Measurements from ENCODE around the gene GATAD2A.
A peak's percentile ranks its signal among the peaks of the same experiment; 100 is the strongest.

The GATAD2A gene

DNA sequence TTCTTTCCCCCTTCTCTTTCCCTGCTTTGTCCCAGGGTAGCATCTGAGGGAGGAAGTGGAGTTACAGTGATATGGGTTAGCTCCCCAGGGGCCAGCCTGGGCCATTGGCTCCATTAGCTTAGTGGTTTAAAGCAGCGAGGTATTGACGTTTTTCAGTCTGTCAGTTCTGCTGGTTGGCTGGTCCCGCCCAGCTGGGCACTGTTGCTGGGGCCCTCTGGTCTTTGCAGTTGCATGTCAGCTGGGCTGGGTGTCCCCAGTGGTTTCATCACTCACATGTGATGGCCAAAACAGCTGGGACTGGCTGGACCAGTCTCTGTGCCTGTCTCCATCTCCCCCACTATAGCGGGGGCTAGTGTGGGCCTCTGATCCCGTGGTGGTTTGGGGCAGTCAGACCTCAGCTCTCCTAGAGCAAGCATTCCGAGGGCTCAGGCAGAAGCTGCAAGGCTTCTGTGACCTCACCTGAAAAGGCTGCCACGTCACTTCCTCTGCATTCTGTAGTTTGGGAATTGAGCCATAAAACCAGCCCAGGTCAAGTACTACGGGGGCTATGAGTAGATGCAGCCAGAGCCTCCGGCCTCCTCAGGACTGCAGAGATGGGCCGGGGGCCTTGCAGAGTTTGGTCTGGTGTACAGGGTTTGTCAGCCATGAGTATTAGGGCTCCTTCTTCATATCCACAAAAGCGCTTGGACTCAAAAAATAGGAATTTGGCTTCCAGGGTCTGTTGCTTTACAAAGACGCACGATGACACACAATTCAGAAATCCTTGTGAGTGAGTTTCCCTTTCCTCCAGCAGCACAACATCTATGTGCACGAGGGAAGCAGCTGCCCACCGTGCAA lies 79.9 kb downstream of the GATAD2A start:
- TF ChIP-seq POLR2A (IDR thresholded peaks at IDR 0.05; ENCODE audit: low read depth, low read length): no peak
- no peak for DNase-seq (ENCODE audit: insufficient read length, low spot score)
- FAIRE-seq: no peak

DNA sequence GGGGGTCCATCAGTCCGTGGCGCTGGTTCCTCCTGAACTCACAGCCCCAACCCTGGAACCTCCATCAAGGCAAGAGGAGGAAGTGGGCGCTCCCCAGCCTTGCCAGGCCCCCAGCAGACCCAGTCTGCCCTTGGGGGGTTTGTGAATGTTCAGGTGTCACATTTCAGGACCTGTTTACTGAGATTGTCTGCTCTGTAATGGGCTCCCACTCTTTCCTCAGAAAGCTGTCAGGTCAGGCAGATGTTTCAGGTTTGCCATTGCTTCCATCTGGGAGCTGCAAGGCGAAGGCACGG lies 80.5 kb downstream of the GATAD2A start:
- DNase-seq (ENCODE audit: insufficient read length, low spot score) (no peak), FAIRE-seq (no peak)
- TF ChIP-seq POLR2A (IDR thresholded peaks at IDR 0.05; ENCODE audit: low read depth, low read length): no peak

DNA sequence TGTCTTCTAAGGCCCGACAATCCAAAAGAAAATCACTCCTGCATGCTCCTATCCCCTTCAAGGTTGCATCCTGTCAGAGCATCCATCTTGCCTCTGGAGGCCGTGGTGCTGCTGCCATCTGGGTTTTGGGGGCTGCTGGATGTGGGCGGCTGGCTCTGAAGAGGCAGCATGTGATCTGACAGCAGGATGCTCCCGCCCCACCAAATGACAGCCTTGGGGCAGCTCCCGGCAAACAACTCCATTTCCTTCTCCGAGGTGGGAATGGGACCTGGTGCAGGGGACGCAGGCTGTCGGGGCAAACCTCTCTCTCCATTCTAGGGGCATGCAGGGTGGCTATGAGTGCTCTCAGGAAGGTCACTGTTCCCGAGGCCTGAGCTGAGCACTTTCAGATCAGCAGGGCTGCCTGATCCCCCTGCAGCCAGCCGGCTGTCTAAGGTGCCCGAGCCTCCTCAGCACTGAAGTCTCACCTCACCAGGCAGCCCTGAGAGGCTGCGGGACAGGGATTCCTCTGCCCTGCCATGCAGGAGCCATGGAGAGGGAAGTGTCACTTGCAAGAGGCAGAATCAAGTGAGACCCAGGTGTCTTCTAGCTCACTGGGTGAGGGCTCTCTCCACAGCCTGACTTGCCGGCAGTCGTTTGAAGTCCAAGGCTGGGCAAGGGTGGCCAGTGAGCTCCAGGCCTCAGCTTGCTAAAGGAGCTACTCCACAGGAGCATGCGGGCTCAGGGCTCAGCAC lies 81.0 kb downstream of the GATAD2A start:
- no peak for FAIRE-seq
- TF ChIP-seq POLR2A (IDR thresholded peaks at IDR 0.05; ENCODE audit: low read depth, low read length): no peak
- no peak for DNase-seq (ENCODE audit: insufficient read length, low spot score)

DNA sequence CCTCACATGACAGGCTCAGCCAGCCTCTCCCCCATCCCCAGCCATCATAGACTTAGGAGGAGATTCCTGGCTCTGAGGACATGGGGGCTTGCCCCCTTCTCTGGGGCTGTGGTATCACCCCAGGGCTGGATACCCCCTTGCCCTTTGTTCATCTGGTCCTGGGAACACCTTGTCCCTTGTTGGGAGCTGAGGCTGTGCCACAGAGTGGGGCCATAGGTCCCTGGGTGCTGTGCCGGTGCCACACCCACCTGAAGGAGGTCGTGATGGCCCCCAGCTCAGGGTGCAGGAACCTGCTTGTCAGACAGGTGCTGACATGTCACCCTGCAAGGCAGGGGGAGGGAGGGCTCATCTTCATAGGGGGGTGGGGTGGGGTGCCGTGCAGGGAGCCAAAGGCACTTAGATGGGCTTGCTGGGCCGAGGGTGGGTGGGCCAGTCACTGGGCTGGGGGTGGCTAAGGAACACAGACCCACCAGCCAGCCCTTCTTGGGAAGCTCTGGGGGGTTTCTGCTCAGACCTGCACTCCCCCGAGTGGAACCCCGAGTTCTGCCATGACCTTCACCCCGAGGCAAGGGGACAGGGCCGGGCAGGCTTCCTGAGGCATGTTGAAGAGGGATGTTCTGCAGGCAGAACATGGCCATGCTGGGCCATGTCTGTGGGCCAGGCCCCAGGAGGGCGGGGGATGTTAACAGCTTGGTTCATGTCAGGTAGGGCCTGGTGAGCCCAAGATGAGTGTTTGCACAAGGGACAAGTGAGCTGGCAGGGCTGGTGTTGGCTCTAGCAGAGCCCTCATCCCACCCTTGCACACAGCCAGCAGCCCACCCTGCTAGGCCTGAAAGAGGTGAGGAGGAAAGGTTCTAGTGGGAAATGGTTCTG lies 81.8 kb downstream of the GATAD2A start:
- TF ChIP-seq POLR2A (IDR thresholded peaks at IDR 0.05; ENCODE audit: low read depth, low read length): no peak
- no peak for DNase-seq (ENCODE audit: insufficient read length, low spot score)
- FAIRE-seq: no peak

DNA sequence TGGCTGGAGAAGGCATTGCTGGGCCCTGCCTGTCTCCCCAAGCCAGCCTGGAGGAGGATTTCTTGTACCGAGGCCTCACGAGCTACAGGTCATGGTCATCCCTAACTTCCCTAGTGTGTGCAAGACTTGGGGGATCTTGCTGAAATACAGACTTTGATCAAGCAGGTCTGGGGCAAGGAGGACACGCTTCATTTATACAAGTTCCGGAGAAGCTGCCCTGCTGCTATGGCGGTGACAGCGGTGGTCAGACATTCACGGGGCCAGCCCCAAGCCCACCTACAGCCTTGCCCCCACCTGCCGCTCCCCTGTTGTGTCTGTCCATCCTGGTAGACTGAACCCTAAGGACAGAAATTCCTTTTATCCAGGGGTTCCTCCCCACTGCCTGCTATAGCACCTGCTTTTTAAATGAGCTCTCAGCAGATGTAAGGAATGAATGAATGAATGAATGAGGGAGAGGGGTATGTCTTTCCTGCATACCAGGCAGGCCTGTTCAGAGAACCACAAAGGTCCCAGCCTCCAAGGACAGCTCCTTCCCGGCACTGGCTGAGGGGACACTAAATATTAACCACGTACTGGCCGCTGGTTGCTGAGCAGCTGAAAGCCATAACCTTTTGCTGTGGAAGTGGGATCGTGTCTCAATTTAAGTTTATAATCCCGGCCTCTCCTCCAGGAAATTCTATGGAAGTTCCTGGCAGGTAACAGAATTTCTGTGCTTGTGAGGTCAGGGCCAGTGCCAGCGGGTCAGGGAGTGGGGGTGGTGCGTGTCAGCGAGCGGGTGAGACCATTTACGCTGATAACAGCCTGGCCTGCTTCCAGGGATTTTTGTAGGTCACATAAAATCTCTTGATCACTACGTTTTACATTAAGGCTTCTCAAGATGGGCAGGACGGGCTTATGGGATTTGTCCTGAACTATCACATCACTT lies 82.7 kb downstream of the GATAD2A start:
- DNase-seq (ENCODE audit: insufficient read length, low spot score) (no peak), FAIRE-seq (no peak)
- no peak for TF ChIP-seq POLR2A (IDR thresholded peaks at IDR 0.05; ENCODE audit: low read depth, low read length)

DNA sequence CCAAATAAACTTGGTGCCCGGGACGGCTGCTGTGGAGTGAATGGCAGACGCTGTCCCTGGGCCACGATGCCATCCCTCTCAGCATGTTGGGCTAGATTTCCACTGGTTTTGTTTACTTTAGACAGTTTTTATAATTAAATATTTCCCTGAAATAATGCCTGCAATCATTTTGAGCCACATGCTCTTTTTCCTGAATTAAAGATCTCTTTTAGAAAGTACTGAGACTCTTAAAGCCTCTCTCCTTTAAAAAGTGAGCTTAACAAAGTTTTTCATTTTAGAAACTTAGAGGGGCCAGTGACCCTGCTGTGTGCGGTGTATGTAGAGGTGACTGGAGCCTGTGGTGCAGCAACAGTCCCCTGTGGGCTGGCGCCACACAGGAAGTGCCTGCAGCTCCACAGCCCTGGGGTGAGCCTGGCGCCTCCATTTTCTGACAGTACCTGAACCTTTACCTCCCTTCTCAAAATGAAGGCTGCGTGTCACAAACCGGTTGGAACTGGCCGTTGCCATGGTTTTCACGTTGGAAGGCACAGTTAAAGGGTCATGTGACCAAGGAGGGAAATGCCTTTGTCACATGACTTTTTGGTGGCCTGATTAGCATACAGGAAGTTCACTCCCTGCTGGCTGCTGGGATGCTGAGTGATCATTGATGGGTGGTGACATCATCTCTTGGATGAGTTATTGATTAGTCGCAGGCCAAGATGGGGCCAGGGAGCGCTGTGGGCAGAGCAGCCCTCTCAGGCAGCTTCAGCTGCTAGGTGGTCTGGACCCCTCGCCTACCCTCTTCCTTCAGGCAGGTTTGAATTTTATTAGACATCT lies 83.6 kb downstream of the GATAD2A start:
- FAIRE-seq (peak; percentile 81), DNase-seq (ENCODE audit: insufficient read length, low spot score) (peak; percentile 87)
- no peak for TF ChIP-seq POLR2A (IDR thresholded peaks at IDR 0.05; ENCODE audit: low read depth, low read length)

DNA sequence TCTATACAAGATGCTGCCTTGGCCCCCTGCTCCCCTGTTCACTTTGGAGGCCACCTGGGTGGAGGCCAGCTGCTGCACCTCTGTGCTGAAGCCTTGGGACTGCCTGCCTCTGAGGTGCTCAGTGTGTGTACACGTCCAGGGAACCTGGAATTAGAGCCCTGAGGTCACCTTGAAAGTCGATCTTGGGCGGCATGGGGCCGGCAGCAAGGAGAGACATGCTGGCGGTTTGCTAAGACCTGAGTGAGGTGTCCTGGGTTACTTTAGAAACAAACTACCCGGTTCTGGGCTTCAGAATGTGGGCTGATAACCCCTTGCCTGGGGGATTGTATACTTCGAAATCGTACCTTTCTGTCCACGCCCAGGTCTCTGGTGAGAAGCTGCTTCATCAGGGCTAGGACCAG lies 84.3 kb downstream of the GATAD2A start:
- FAIRE-seq (no peak), DNase-seq (ENCODE audit: insufficient read length, low spot score) (no peak)

DNA sequence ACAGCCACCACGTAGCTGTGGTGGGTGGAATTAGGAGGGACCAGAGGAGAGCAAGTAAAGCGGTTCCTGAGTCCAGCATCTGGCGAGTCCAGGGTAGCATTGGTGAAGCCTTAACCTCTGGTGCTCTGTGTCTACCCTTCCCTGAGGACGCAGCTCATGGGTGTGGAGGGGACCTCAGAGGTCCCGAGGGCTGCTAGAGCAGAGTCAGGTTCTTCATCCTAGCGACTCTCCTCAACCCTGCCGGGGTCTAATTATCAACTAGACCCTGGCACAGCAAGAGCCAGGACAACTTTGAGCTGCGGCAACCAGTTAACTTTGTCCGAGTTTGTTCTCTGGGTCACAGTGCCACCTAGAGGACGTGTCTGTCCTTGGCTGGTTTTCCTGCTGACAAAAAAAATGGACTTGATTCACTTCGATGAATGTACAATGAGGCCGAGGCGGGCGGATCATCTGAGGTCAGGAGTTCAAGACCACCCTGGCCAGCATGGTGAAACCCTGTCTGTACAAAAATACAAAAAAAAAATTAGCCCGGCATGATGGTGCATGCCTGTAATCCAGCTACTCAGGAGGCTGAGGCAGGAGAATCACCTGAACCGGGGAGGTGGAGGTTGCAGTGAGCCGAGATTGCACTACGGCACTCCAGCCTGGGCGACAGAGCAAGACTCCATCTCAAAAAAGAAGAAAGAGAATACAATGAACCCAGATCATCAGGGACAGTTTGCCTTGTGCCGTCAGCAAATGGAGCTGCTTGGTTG lies 84.9 kb downstream of the GATAD2A start:
- DNase-seq (ENCODE audit: insufficient read length, low spot score) (peak; percentile 79), FAIRE-seq (no peak)
- no peak for TF ChIP-seq POLR2A (IDR thresholded peaks at IDR 0.05; ENCODE audit: low read depth, low read length)

More for the DNA sequence above, 84.3 kb downstream of the GATAD2A start:
- no peak for TF ChIP-seq POLR2A (IDR thresholded peaks at IDR 0.05; ENCODE audit: low read depth, low read length)

DNA sequence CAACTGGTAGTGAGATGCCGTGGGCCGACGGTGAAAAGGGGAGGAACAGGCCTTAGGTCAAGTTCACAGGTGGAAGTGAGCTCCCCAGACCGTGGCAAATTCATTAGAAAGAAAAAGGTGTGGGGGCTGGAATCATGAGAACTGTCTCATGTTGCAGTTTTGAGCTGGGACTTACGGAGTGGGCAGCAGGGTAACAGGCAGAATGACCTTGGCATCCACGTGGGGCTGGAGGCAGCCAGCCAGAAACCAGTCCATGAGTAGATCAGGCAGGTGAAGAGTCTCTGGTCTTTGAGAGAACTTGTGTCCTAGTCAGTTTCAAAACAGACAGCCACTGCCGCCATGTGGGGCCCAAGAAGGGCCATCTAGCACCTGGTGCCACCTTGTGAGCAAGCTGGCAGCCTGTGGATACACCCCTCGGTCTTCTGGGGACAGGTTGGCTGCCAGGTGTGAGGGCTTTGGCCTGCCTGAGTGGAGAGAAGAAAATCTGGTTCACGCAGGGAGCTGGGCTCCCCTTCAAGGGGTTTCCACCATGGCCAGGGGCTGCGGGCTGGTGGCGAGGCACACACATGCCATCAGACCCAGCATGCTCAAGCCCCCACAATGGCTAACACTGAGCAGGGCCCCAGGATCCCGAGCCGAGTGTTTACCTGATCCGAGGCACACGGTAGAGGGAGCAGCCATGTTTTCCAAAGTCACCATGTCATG lies 86.0 kb downstream of the GATAD2A start:
- FAIRE-seq (no peak), DNase-seq (ENCODE audit: insufficient read length, low spot score) (no peak)
- no peak for TF ChIP-seq POLR2A (IDR thresholded peaks at IDR 0.05; ENCODE audit: low read depth, low read length)

DNA sequence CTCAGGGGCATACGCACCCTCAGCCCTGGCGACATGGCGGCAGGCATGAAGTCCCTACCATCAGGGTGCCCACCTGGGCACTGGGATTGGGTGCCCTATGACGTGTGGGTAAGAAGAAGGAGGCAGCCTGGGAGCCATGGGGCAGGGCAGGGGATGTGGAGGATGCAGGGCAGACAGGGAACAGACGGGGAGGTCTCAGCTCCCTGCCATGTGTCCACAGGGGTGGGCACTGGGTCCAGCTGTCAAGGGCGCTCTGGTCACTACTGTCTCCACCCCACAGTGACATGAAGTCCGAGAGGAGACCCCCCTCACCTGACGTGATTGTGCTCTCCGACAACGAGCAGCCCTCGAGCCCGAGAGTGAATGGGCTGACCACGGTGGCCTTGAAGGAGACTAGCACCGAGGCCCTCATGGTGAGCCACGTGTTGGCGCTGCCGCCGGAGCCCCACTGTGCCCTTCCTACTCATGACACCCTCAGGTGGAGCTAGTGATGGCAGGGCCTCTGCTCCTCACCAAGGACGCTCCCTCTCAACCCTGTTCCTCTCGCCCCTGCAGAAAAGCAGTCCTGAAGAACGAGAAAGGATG lies 86.6 kb downstream of the GATAD2A start:
- FAIRE-seq (no peak), DNase-seq (ENCODE audit: insufficient read length, low spot score) (no peak)
- no peak for TF ChIP-seq POLR2A (IDR thresholded peaks at IDR 0.05; ENCODE audit: low read depth, low read length)
